Caco-2 (cell line): ENCODE measurements around the gene FOXN3. TPM values are rescaled to one million over a fixed set of nuclear protein-coding genes. Genes with fewer than 3 reads are reported as not detected.
A peak's percentile ranks its signal among the peaks of the same experiment; 100 is the strongest.

Experiments
- BruUV-seq: library from RNA; stranded (reverse); fragments of 400-500 nt; replicated peaks from 2 replicates; lab custom pipeline; 2021; lab: Mats Ljungman, UMichigan
- CTCF ChIA-PET: fragments of 300-600 bp; sonication (Branson Sonifier 250); formaldehyde crosslinking; loops from one replicate; lab custom pipeline; 2022; ENCODE audit warnings: antibody characterized with exemption; lab: Charles Lee
- POLR2A ChIA-PET: fragments of 300-600 bp; sonication (Branson Sonifier 250); formaldehyde crosslinking; loops from one replicate; lab custom pipeline; 2022; ENCODE audit warnings: antibody characterized with exemption; lab: Charles Lee
- DNase-seq, 2 experiments: peaks; one replicate each; pipeline versions ENCODE4 v3.0.0 to v3.0.0-alpha.2; 2020 to 2022
- H3K27me3 ChIP-seq: replicated peaks from 2 replicates; pipeline ENCODE4 v1.6.0; 2011; ENCODE audit warnings: low read length; ENCODE audit not compliant: control insufficient read depth, insufficient read depth
- H3K36me3 ChIP-seq: 2 replicates; pipeline ENCODE4 v1.5.1; 2011; ENCODE audit warnings: low read length; ENCODE audit not compliant: control insufficient read depth, insufficient read depth
- H3K4me1 ChIP-seq: fragments of 250-450 bp; sonication (Bioruptor Pico); 2 replicates; pipeline ENCODE4 v1.5.1; 2020; ENCODE audit warnings: mild to moderate bottlenecking
- H3K4me3 ChIP-seq: 2 replicates; pipeline ENCODE4 v1.5.1; 2011; ENCODE audit warnings: low read depth, mild to moderate bottlenecking, control low read depth, low read length
- H3K9me3 ChIP-seq: fragments of 250-450 bp; sonication (Bioruptor Pico); 2 replicates; pipeline ENCODE4 v1.5.1; 2020; ENCODE audit warnings: mild to moderate bottlenecking, moderate library complexity
- H3K27ac Mint-ChIP-seq: one replicate; pipeline ENCODE4 v1.8.0; 2022; ENCODE audit warnings: mixed read lengths; ENCODE audit not compliant: unreplicated experiment
- H3K27me3 Mint-ChIP-seq: one replicate; pipeline ENCODE4 v1.8.0; 2022; ENCODE audit warnings: mixed read lengths; ENCODE audit not compliant: insufficient read depth, unreplicated experiment
- H3K36me3 Mint-ChIP-seq: one replicate; pipeline ENCODE4 v1.8.0; 2022; ENCODE audit warnings: mild to moderate bottlenecking, mixed read lengths; ENCODE audit not compliant: insufficient read depth, unreplicated experiment
- H3K4me1 Mint-ChIP-seq: one replicate; pipeline ENCODE4 v1.8.0; 2022; ENCODE audit warnings: low read depth, mixed read lengths; ENCODE audit not compliant: unreplicated experiment
- H3K4me3 Mint-ChIP-seq: one replicate; pipeline ENCODE4 v1.8.0; 2022; ENCODE audit warnings: mild to moderate bottlenecking, moderate library complexity, mixed read lengths; ENCODE audit not compliant: unreplicated experiment
- H3K9me3 Mint-ChIP-seq: one replicate; pipeline ENCODE4 v1.8.0; 2022; ENCODE audit warnings: mixed read lengths; ENCODE audit not compliant: unreplicated experiment
- CTCF ChIP-seq, 2 experiments: fragments of 200-600 bp in 1 of 2; IDR thresholded peaks; 1 replicate in 1 of 2; 2 replicates in 1 of 2; pipeline versions ENCODE4 v1.5.1 to v1.8.0; 2011 to 2022; ENCODE audit warnings: antibody characterized with exemption in 1 of 2, control low read depth in 1 of 2, inconsistent platforms in 1 of 2, low read depth in 1 of 2, low read length in 1 of 2, mild to moderate bottlenecking in 1 of 2, moderate library complexity in 1 of 2; ENCODE audit not compliant: insufficient read depth in 1 of 2, severe bottlenecking in 1 of 2, unreplicated experiment in 1 of 2
- intact Hi-C: fragments of 100-400 bp; cut with micrococcal nuclease; formaldehyde crosslinking; loops from one replicate; pipeline ENCODE4 v1.10.0; 2022; ENCODE audit not compliant: unreplicated experiment
- total RNA-seq: library from RNA; stranded (reverse); gene quantifications from 2 replicates; pipeline ENCODE4 v1.2.3, GENCODE V29; 2022

FOXN3 gene
- total RNA-seq, 1 experiment from 2014 or later, result 20.6 TPM

- Mint-ChIP-seq H3K4me3 (no peak overlapping the region), H3K9me3 (no peaks in the 10 kb centered on the region), H3K4me1 (peaks cover 13% of the 10 kb centered on the region), H3K36me3 (peaks cover 6% of the 10 kb centered on the region), H3K27me3 (no peaks in the 10 kb centered on the region), H3K27ac (no peak overlapping the region)
- no peak for DNase-seq
- H3K4me1 ChIP-seq, result 0 out of 2 replicates have a peak, but pooled peaks cover 8% of the 10 kb centered on the region
- intact Hi-C loops, result no loop called here
- ChIA-PET CTCF (no interaction called here), POLR2A (no interaction called here)
- no TSS peak for BruUV-seq
- no peaks in the 10 kb centered on the region for H3K27me3 ChIP-seq
- no peak overlapping the region for H3K4me3 ChIP-seq
- no peak for TF ChIP-seq CTCF (IDR thresholded peaks at IDR 0.05; ENCODE audit: insufficient read depth in 1 of 2, low read depth in 1 of 2, low read length in 1 of 2, severe bottlenecking in 1 of 2, unreplicated experiment in 1 of 2)
- H3K9me3 ChIP-seq, result no peaks in the 10 kb centered on the region
- H3K36me3 ChIP-seq, result peaks cover 1% of the 10 kb centered on the region; the same call in 1 of the 2 replicates
Observed at GRCh38 chr14:89187501-89187900, 229.5 kb downstream of the FOXN3 start.

- POLR2A ChIA-PET, result no interaction called here
- Histone ChIP-seq H3K4me1 (0 out of 2 replicates have a peak, but pooled peaks cover 8% of the 10 kb centered on the region), H3K9me3 (no peaks in the 10 kb centered on the region), H3K27me3 (no peaks in the 10 kb centered on the region), H3K4me3 (no peak overlapping the region), H3K36me3 (peaks cover 1% of the 10 kb centered on the region; the same call in 1 of the 2 replicates)
- Mint-ChIP-seq H3K36me3 (peaks cover 6% of the 10 kb centered on the region), H3K4me1 (peaks cover 13% of the 10 kb centered on the region), H3K4me3 (no peak overlapping the region), H3K9me3 (no peaks in the 10 kb centered on the region), H3K27ac (no peak overlapping the region), H3K27me3 (no peaks in the 10 kb centered on the region)
- no peak for DNase-seq
- no peak for TF ChIP-seq CTCF (IDR thresholded peaks at IDR 0.05; ENCODE audit: insufficient read depth in 1 of 2, low read depth in 1 of 2, low read length in 1 of 2, severe bottlenecking in 1 of 2, unreplicated experiment in 1 of 2)
- CTCF ChIA-PET, result no interaction called here
- intact Hi-C loops, result no loop called here
- no TSS peak for BruUV-seq
Observed at GRCh38 chr14:89186856-89187376, 230.1 kb downstream of the FOXN3 start.

- DNase-seq, result peak; percentile 11 to 38
- H3K27ac Mint-ChIP-seq, result peak overlapping the region; percentile 45
- peaks cover 13% of the 10 kb centered on the region for H3K4me1 Mint-ChIP-seq
Observed at GRCh38 chr14:89185919-89186855, 230.8 kb downstream of the FOXN3 start.

More at GRCh38 chr14:89185919-89186855, 230.8 kb downstream of the FOXN3 start:
- Histone ChIP-seq H3K4me1 (0 out of 2 replicates have a peak, but pooled peaks cover 8% of the 10 kb centered on the region), H3K9me3 (no peaks in the 10 kb centered on the region), H3K27me3 (no peaks in the 10 kb centered on the region), H3K4me3 (no peak overlapping the region), H3K36me3 (peaks cover 1% of the 10 kb centered on the region; the same call in 1 of the 2 replicates)
- Mint-ChIP-seq H3K9me3 (no peaks in the 10 kb centered on the region), H3K4me3 (no peak overlapping the region), H3K27me3 (no peaks in the 10 kb centered on the region), H3K36me3 (peaks cover 6% of the 10 kb centered on the region)
- no TSS peak for BruUV-seq
- POLR2A ChIA-PET, result no interaction called here
- intact Hi-C loops, result no loop called here
- CTCF ChIA-PET, result no interaction called here
- TF ChIP-seq CTCF (IDR thresholded peaks at IDR 0.05; ENCODE audit: insufficient read depth in 1 of 2, low read depth in 1 of 2, low read length in 1 of 2, severe bottlenecking in 1 of 2, unreplicated experiment in 1 of 2), result no peak
